Measurements from ENCODE around the gene PTPRD.

The PTPRD gene

GRCh38 chr9:10612641-10613398 is at the start of gene PTPRD:
Gene PTPRD (minus strand): TSS chr9:10613002.
- peak; percentile 33 for DNase-seq

- DNase-seq: no peak
These were observed 49.2 kb upstream of the PTPRD start for GRCh38 chr9:10661994-10662393.

GRCh38 chr9:10661376-10661775 is 48.6 kb upstream of the PTPRD start:
- no peak for DNase-seq

- no peak for DNase-seq
These were observed 38.2 kb upstream of the PTPRD start for GRCh38 chr9:10651012-10651411.

GRCh38 chr9:10649076-10649475 is 36.3 kb upstream of the PTPRD start:
- no peak for DNase-seq

- DNase-seq: no peak
These were observed 21.0 kb upstream of the PTPRD start for GRCh38 chr9:10633785-10634184.

GRCh38 chr9:10614196-10614800 is 1.5 kb upstream of the PTPRD start:
- DNase-seq: no peak

GRCh38 chr9:10613419-10613818 is 617 bp upstream of the PTPRD start:
- no peak for DNase-seq

GRCh38 chr9:10605388-10605787 is 7.4 kb downstream of the PTPRD start:
- no peak for DNase-seq

GRCh38 chr9:10604927-10605326 is 7.9 kb downstream of the PTPRD start:
- DNase-seq: no peak

GRCh38 chr9:10597801-10598200 is 15.0 kb downstream of the PTPRD start:
- DNase-seq: no peak

GRCh38 chr9:10594482-10594881 is 18.3 kb downstream of the PTPRD start:
- DNase-seq: no peak

GRCh38 chr9:10586407-10586806 is 26.4 kb downstream of the PTPRD start:
- DNase-seq: no peak

- DNase-seq: no peak
These were observed 41.1 kb downstream of the PTPRD start for GRCh38 chr9:10571699-10572098.

GRCh38 chr9:10566848-10567247 is 46.0 kb downstream of the PTPRD start:
- DNase-seq: no peak

- no peak for DNase-seq
These were observed 50.0 kb downstream of the PTPRD start for GRCh38 chr9:10562581-10563343.

GRCh38 chr9:10548348-10548747 is 64.5 kb downstream of the PTPRD start:
- DNase-seq: no peak

GRCh38 chr9:10538073-10538472 is 74.7 kb downstream of the PTPRD start:
- no peak for DNase-seq

- DNase-seq: no peak
These were observed 78.0 kb downstream of the PTPRD start for GRCh38 chr9:10534850-10535249.

GRCh38 chr9:10525972-10526371 is 86.8 kb downstream of the PTPRD start:
- no peak for DNase-seq

GRCh38 chr9:10523164-10523563 is 89.6 kb downstream of the PTPRD start:
- no peak for DNase-seq

GRCh38 chr9:10512144-10512543 is 100.7 kb downstream of the PTPRD start:
- no peak for DNase-seq

GRCh38 chr9:10488937-10489336 is 123.9 kb downstream of the PTPRD start:
- DNase-seq: no peak

GRCh38 chr9:10479172-10479571 is 133.6 kb downstream of the PTPRD start:
- DNase-seq: no peak
